ENCODE data around the gene GAMT. TPM values are rescaled to one million over a fixed set of nuclear protein-coding genes. Genes with fewer than 3 reads are reported as not detected.
"Not testable (repeated sequence)": the region's sequence is repeated elsewhere in the genome, so short reads cannot be mapped to it uniquely, and the experiment has no call there.

The GAMT gene
- total RNA-seq, 2 experiments from 2014 or later = 27.8 to 29.5 TPM

DNA sequence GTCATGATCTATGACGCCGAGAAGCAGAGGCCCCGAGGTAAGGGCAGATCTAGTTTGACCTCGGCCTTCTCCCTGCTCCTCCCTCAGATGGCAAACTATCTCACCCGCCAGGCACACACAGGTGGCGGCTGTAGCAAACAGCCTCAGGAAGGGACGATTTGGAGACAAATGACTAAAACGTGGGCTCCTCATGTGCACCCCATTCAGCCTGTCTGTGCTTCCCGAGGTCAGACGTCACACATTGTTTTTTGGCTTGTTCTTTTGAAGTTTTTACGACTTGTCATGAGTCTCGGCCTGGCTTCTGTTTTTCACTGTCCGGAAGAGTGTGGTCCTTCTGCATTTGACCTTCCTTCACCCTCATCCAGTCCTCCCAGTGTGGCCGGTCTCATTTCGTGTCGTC, 21.0 kb upstream of the GAMT start:
- TF ChIP-seq CTCF (IDR thresholded peaks at IDR 0.05) = no peak
- ChIA-PET CTCF (no interaction called here), POLR2A (interaction anchor here (0.6 to 2.1 kb wide), 2 partner anchors 10 to 129 kb away, joined by 3 to 8 read pairs; no protein-coding TSS in a partner anchor)
- intact Hi-C loops (cut with micrococcal nuclease) = no loop called here
- Mint-ChIP-seq H3K27me3 (no peaks in the 10 kb centered on the region), H3K36me3 (ENCODE audit: low read depth) (peaks cover 48% of the 10 kb centered on the region), H3K9me3 (no peaks in the 10 kb centered on the region), H3K27ac (no peak overlapping the region), H3K4me3 (no peak overlapping the region), H3K4me1 (ENCODE audit: low read depth) (peaks cover 5% of the 10 kb centered on the region)
- ATAC-seq (no peak), DNase-seq (no peak)

GRCh38 chr19:1421958-1422305, 20.6 kb upstream of the GAMT start:
- ChIA-PET CTCF (no interaction called here), POLR2A (interaction anchor here (0.6 to 2.1 kb wide), 2 partner anchors 9 to 130 kb away, joined by 3 to 8 read pairs; no protein-coding TSS in a partner anchor)
- peaks cover 51% of the 10 kb centered on the region for H3K36me3 Mint-ChIP-seq (ENCODE audit: low read depth)
- H3K4me3 Mint-ChIP-seq = no peak overlapping the region
- no peak overlapping the region for H3K27ac Mint-ChIP-seq
- intact Hi-C loops (cut with micrococcal nuclease) = no loop called here
- no peak for ATAC-seq
- no peaks in the 10 kb centered on the region for H3K27me3 Mint-ChIP-seq
- H3K4me1 Mint-ChIP-seq (ENCODE audit: low read depth) = peaks cover 8% of the 10 kb centered on the region
- no peak for DNase-seq
- no peaks in the 10 kb centered on the region for H3K9me3 Mint-ChIP-seq
- no peak for TF ChIP-seq CTCF (IDR thresholded peaks at IDR 0.05)

DNA sequence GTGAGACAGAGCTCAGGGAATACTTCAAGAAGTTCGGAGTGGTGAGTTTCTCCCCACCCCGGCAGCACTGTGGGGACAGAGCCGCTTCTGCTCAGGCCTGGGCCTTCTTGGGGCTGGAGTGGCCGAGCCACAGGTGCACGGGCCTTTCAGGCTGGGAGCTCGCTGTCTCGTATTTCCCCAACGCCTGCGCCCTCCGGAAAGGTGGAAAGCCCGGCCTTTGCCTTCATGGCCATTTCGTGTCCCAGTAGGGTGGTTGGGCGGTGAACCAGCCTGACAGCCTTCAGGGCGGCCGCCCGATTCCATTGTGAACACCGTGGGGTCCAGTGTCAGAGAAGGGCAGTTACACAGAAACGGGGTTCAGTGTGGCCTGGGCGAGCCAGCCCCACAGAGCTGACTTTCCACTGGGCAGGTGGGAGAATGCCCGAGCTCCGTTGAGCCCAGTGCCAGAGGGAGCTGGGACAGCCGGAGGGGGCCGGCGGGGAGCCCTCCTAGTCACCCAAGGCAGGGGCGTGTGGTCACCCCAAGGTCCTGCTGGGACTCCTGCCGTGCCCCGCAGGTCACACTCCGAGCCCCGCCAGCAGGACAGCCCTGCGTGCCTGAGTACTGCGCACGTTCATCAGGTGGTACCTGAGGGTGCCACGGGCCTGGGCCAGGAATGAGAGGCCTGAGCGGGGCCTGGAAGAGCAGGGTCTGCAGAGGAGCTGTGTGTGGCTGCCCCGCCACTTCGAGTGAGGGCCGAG, 20.0 kb upstream of the GAMT start:
- no peak overlapping the region for H3K27ac Mint-ChIP-seq
- H3K27me3 Mint-ChIP-seq = no peaks in the 10 kb centered on the region
- ChIA-PET CTCF (interaction anchor here (0.9 to 1.1 kb wide), 2 partner anchors 12 to 16 kb away, joined by 3 read pairs; no protein-coding TSS in a partner anchor), POLR2A (interaction anchor here (0.8 to 2.1 kb wide), 3 partner anchors 9 to 12 kb away, joined by 3 to 8 read pairs (median 5); no protein-coding TSS in a partner anchor)
- TF ChIP-seq CTCF (IDR thresholded peaks at IDR 0.05) = no peak
- intact Hi-C loops (cut with micrococcal nuclease) = no loop called here
- DNase-seq (no peak), ATAC-seq (no peak)
- no peaks in the 10 kb centered on the region for H3K9me3 Mint-ChIP-seq
- H3K4me3 Mint-ChIP-seq = no peak overlapping the region
- peaks cover 51% of the 10 kb centered on the region for H3K36me3 Mint-ChIP-seq (ENCODE audit: low read depth)
- peaks cover 14% of the 10 kb centered on the region for H3K4me1 Mint-ChIP-seq (ENCODE audit: low read depth)

GRCh38 chr19:1420590-1420989, 19.2 kb upstream of the GAMT start:
- no peaks in the 10 kb centered on the region for H3K9me3 Mint-ChIP-seq
- no peaks in the 10 kb centered on the region for H3K27me3 Mint-ChIP-seq
- CTCF ChIA-PET = interaction anchor here (0.9 to 1.1 kb wide), 2 partner anchors 11 to 17 kb away, joined by 3 read pairs; no protein-coding TSS in a partner anchor
- no peak for TF ChIP-seq CTCF (IDR thresholded peaks at IDR 0.05)
- H3K4me1 Mint-ChIP-seq (ENCODE audit: low read depth) = peaks cover 22% of the 10 kb centered on the region
- H3K36me3 Mint-ChIP-seq (ENCODE audit: low read depth) = peaks cover 50% of the 10 kb centered on the region
- no peak for ATAC-seq
- POLR2A ChIA-PET = interaction anchor here (0.8 to 2.1 kb wide), 3 partner anchors 8 to 11 kb away, joined by 3 to 8 read pairs (median 5); no protein-coding TSS in a partner anchor
- DNase-seq = no peak
- H3K4me3 Mint-ChIP-seq = no peak overlapping the region
- intact Hi-C loops (cut with micrococcal nuclease) = no loop called here
- no peak overlapping the region for H3K27ac Mint-ChIP-seq

- H3K36me3 Mint-ChIP-seq (ENCODE audit: low read depth) = peaks cover 50% of the 10 kb centered on the region
Measured at GRCh38 chr19:1420085-1420484, 18.7 kb upstream of the GAMT start.

More at GRCh38 chr19:1420085-1420484, 18.7 kb upstream of the GAMT start:
- ATAC-seq; CTCF ChIA-PET; H3K4me3 Mint-ChIP-seq; H3K9me3 Mint-ChIP-seq; DNase-seq; H3K27ac Mint-ChIP-seq; intact Hi-C loops (cut with micrococcal nuclease); H3K27me3 Mint-ChIP-seq: not testable (repeated sequence)
- peaks cover 27% of the 10 kb centered on the region for H3K4me1 Mint-ChIP-seq (ENCODE audit: low read depth)
- POLR2A ChIA-PET = interaction anchor here (1.5 kb wide), 1 partner anchor 10 kb away, joined by 5 read pairs; no protein-coding TSS in a partner anchor

Data from activated CD8-positive, alpha-beta T cell treated with anti-CD3 and anti-CD28 coated beads for 36 hours (primary cell).